HepG2 (cell line): Measurements from ENCODE around the gene C20orf144. TPM values are rescaled to one million over a fixed set of nuclear protein-coding genes. Genes with fewer than 3 reads are reported as not detected.

ENCODE experiments used
- CEBPB ChIP-seq: IDR thresholded peaks from 2 replicates; pipeline ENCODE4 v1.6.1; 2011; ENCODE audit warnings: low read depth, low read length, improper control_type of control experiment, borderline replicate concordance
- SIN3B ChIP-seq: fragments of 150-350 bp; IDR thresholded peaks from 2 replicates; pipeline ENCODE4 v1.6.1; 2014; ENCODE audit warnings: low read length
- UBTF ChIP-seq: sonication (generic); formaldehyde crosslinking; IDR thresholded peaks from 2 replicates; pipeline ENCODE4 v1.4.0; 2020; ENCODE audit warnings: mild to moderate bottlenecking, missing genetic modification reagents
- ZNF282 ChIP-seq: fragments of 450-650 bp; IDR thresholded peaks from 2 replicates; pipeline ENCODE4 v1.6.1; 2018; ENCODE audit not compliant: partially characterized antibody
- ZNF432 ChIP-seq: sonication (generic); formaldehyde crosslinking; IDR thresholded peaks from 2 replicates; pipeline ENCODE4 v1.5.0; 2020; ENCODE audit warnings: missing genetic modification reagents, mild to moderate bottlenecking, borderline replicate concordance
- ZNF776 ChIP-seq: sonication (generic); formaldehyde crosslinking; IDR thresholded peaks from 2 replicates; pipeline ENCODE4 v1.4.0; 2020; ENCODE audit warnings: mild to moderate bottlenecking, missing genetic modification reagents
- ZNF790 ChIP-seq: sonication (generic); formaldehyde crosslinking; IDR thresholded peaks from 2 replicates; pipeline ENCODE4 v1.8.0; 2022; ENCODE audit warnings: missing genetic modification reagents, mild to moderate bottlenecking, borderline replicate concordance
- polyA plus RNA-seq, 8 experiments: library from polyadenylated mRNA; depleted of rRNA in 3 of 8; stranded (reverse) in 7 of 8; unstranded in 1 of 8; fragments of >200 nt; fragmentation: Illumina TruSeq in 4 of 8; extraction: Trizol in 4 of 8; gene quantifications; 2 replicates each; pipeline versions ENCODE4 v1.2.1 to v1.2.3, GENCODE V29; 2011 to 2016; ENCODE audit warnings: low read depth in 4 of 8, missing spikeins in 1 of 8, mixed read lengths in 1 of 8; ENCODE audit not compliant: insufficient read depth in 1 of 8
- total RNA-seq, 5 experiments: library from RNA; depleted of rRNA; stranded (reverse); fragments of >200 nt; fragmentation: Illumina TruSeq; extraction: Trizol; gene quantifications; 2 replicates each; pipeline ENCODE4 v1.2.3, GENCODE V29; 2016; ENCODE audit warnings: low read depth in 1 of 5
- TF ChIP-seq, protein P1 (sequence below): sonication (generic); formaldehyde crosslinking; IDR thresholded peaks from 2 replicates; pipeline ENCODE4 v1.4.0; 2020; ENCODE audit warnings: missing genetic modification reagents, mild to moderate bottlenecking, borderline replicate concordance

C20orf144 gene
- total and polyA plus RNA-seq, 2 of the 13 experiments (the other 11 are each of a cell fraction or from before 2014, with no cell fraction given), result 0.09 to 0.16 TPM

DNA sequence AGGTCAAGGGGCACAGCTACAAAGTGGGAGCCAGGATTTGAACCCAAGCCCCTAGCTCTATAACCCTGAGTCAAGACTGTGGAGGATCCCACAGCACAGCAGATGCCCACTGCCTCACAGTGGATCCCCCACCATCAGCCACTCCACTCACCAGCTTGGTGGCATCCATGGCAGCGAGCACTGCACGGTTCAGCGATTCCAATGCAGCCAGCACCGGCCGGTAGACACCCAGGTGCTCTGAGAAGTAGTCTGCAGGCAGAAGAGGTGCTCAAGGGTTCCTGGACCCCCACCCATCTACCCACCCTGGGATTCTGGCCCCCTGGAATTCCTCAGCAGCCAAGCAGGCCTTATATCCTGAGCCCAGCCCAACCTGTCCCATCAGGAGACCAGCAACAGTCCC, 7.1 kb downstream of the C20orf144 start (continued):
- TF ChIP-seq UBTF (CRISPR knock-in tag) (no peak), ZNF282 (no peak), ZNF776 (CRISPR knock-in tag) (peak; percentile 38; the same call in 1 of the 2 replicates), ZNF432 (no peak), SIN3B (no peak), ZNF790 (CRISPR knock-in tag) (no peak), CEBPB (no peak)
- TF ChIP-seq, protein P1, sequence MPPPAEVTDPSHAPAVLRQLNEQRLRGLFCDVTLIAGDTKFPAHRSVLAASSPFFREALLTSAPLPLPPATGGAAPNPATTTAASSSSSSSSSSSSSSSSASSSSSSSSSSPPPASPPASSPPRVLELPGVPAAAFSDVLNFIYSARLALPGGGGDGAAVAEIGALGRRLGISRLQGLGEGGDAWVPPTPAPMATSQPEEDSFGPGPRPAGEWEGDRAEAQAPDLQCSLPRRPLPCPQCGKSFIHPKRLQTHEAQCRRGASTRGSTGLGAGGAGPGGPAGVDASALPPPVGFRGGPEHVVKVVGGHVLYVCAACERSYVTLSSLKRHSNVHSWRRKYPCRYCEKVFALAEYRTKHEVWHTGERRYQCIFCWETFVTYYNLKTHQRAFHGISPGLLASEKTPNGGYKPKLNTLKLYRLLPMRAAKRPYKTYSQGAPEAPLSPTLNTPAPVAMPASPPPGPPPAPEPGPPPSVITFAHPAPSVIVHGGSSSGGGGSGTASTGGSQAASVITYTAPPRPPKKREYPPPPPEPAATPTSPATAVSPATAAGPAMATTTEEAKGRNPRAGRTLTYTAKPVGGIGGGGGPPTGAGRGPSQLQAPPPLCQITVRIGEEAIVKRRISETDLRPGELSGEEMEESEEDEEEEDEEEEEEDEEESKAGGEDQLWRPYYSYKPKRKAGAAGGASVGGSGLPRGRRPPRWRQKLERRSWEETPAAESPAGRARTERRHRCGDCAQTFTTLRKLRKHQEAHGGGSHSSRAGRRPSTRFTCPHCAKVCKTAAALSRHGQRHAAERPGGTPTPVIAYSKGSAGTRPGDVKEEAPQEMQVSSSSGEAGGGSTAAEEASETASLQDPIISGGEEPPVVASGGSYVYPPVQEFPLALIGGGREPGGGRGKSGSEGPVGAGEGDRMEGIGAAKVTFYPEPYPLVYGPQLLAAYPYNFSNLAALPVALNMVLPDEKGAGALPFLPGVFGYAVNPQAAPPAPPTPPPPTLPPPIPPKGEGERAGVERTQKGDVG, result no peak
